ENCODE measurements around the gene B4GALT2.

DNA sequence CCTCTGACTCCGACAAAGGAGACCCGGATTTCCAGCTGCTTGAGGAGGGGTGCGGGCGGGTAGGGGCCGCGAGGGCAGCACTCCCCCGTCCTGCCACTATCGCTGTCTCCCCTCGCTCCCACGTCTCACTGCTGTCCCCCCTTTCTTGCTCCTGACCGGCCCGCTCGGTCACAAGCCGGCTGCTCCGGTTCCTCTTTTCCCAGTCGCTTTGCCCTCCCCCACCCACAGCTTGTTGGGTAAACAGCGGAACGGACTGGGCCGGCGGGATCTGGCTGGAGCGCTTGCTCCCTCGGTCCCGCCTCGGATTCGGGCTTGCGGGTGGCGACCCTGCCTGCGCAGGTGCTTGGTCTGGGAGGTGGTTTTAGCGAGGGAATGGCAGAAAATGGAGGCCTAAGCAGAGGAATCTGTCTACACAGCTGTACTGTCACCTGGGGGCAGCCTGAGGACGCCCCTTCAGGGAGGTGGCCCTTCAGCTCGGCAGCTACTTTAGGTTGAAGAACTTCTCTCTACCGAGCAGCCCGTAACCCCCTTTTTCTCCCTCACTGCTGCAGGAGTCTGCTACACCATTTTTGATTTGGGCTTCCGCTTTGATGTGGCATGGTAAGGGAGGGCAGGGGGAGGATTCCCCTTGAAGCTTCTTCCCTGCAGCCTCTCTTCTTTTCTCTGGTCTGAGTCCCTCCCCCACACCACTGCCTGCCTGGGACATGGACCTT is 3.6 kb upstream of the B4GALT2 start:
- TF ChIP-seq CTCF (conservative IDR thresholded peaks at IDR 0.05; ENCODE audit: low read length) = no peak
- no peak for TF ChIP-seq EZH2phosphoT487 (IDR thresholded peaks at IDR 0.05; ENCODE audit: borderline replicate concordance, low read depth, low read length)
